ENCODE results near the gene CD200. TPM values are rescaled to one million over a fixed set of nuclear protein-coding genes. Genes with fewer than 3 reads are reported as not detected.

The CD200 gene
- total RNA-seq, 1 experiment from 2014 or later: not detected

- no peaks in the 10 kb centered on the region for H3K4me1 ChIP-seq (ENCODE audit: control insufficient read depth, insufficient read depth, low read length)
- TF ChIP-seq TCF7L2 (IDR thresholded peaks at IDR 0.05; ENCODE audit: low read depth, low read length) (no peak), SIN3A (IDR thresholded peaks at IDR 0.05; ENCODE audit: borderline replicate concordance, insufficient read depth, low read depth, low read length) (no peak), CTCF (IDR thresholded peaks at IDR 0.05) (no peak), POLR2AphosphoS5 (IDR thresholded peaks at IDR 0.05; ENCODE audit: low read depth, low read length) (no peak), REST (IDR thresholded peaks at IDR 0.05; ENCODE audit: insufficient read depth in 1 of 2, low read depth in 2 of 2, low read length in 1 of 2) (no peak)
- ChIA-PET CTCF (no interaction called here), POLR2A (no interaction called here)
- intact Hi-C loops (cut with micrococcal nuclease; ENCODE audit: unreplicated experiment) (no loop called here), in situ Hi-C loops (cut with HindIII; ENCODE audit: low pct_unique_long_range_greater_than_20kb, low sequenced_read_pairs) (no loop called here)
- H3K27me3 ChIP-seq (ENCODE audit: control insufficient read depth, insufficient read depth, low read length): peaks cover 6% of the 10 kb centered on the region; the same call in 1 of the 2 replicates
- DNase-seq (ENCODE audit: low read depth, low spot score) (no peak), ATAC-seq (no peak)
- H3K4me3 ChIP-seq (ENCODE audit: low read depth in 2 of 2, low read length in 2 of 2): no peak overlapping the region
- BruUV-seq (replicated peaks): no TSS peak
- H3K9me3 ChIP-seq (ENCODE audit: control insufficient read depth, insufficient read depth, low read depth, low read length): no peaks in the 10 kb centered on the region
- no peak overlapping the region for H3K27ac ChIP-seq (ENCODE audit: low read length)
- H3K36me3 ChIP-seq (ENCODE audit: control insufficient read depth, insufficient read depth, low read length): no peaks in the 10 kb centered on the region
Measured at GRCh38 chr3:112339134-112339533, 6.2 kb downstream of the CD200 start.

- ChIA-PET POLR2A (no interaction called here), CTCF (no interaction called here)
- Histone ChIP-seq H3K9me3 (ENCODE audit: control insufficient read depth, insufficient read depth, low read depth, low read length) (no peaks in the 10 kb centered on the region), H3K27ac (ENCODE audit: low read length) (no peak overlapping the region), H3K4me1 (ENCODE audit: control insufficient read depth, insufficient read depth, low read length) (no peaks in the 10 kb centered on the region), H3K4me3 (ENCODE audit: low read depth in 2 of 2, low read length in 2 of 2) (no peak overlapping the region), H3K27me3 (ENCODE audit: control insufficient read depth, insufficient read depth, low read length) (peaks cover 6% of the 10 kb centered on the region; the same call in 1 of the 2 replicates), H3K36me3 (ENCODE audit: control insufficient read depth, insufficient read depth, low read length) (no peaks in the 10 kb centered on the region)
- intact Hi-C loops (cut with micrococcal nuclease; ENCODE audit: unreplicated experiment): no loop called here
- no peak for TF ChIP-seq TCF7L2 (IDR thresholded peaks at IDR 0.05; ENCODE audit: low read depth, low read length)
- in situ Hi-C loops (cut with HindIII; ENCODE audit: low pct_unique_long_range_greater_than_20kb, low sequenced_read_pairs): no loop called here
- ATAC-seq (no peak), DNase-seq (ENCODE audit: low read depth, low spot score) (no peak)
- BruUV-seq (replicated peaks): no TSS peak
Measured at GRCh38 chr3:112339609-112340008, 6.7 kb downstream of the CD200 start.

GRCh38 chr3:112341386-112341785, 8.4 kb downstream of the CD200 start:
- BruUV-seq (replicated peaks): no TSS peak
- TF ChIP-seq CTCF (IDR thresholded peaks at IDR 0.05) (no peak), TCF7L2 (IDR thresholded peaks at IDR 0.05; ENCODE audit: low read depth, low read length) (no peak)
- ATAC-seq (no peak), DNase-seq (ENCODE audit: low read depth, low spot score) (no peak)
- in situ Hi-C loops (cut with HindIII; ENCODE audit: low pct_unique_long_range_greater_than_20kb, low sequenced_read_pairs) (no loop called here), intact Hi-C loops (cut with micrococcal nuclease; ENCODE audit: unreplicated experiment) (no loop called here)
- Histone ChIP-seq H3K4me1 (ENCODE audit: control insufficient read depth, insufficient read depth, low read length) (no peaks in the 10 kb centered on the region), H3K4me3 (ENCODE audit: low read depth in 2 of 2, low read length in 2 of 2) (no peak overlapping the region), H3K27ac (ENCODE audit: low read length) (no peak overlapping the region), H3K27me3 (ENCODE audit: control insufficient read depth, insufficient read depth, low read length) (peaks cover under 1% of the 10 kb centered on the region; the same call in 1 of the 2 replicates), H3K9me3 (ENCODE audit: control insufficient read depth, insufficient read depth, low read depth, low read length) (no peaks in the 10 kb centered on the region), H3K36me3 (ENCODE audit: control insufficient read depth, insufficient read depth, low read length) (no peaks in the 10 kb centered on the region)
- ChIA-PET CTCF (no interaction called here), POLR2A (no interaction called here)
